H9 (cell line): ENCODE results near the gene OR5K4. TPM values are rescaled to one million over a fixed set of nuclear protein-coding genes. Genes with fewer than 3 reads are reported as not detected.

Experiments
- DNase-seq: peaks from one replicate; pipeline ENCODE4 v3.0.0-alpha.2; 2017
- H2AFZ ChIP-seq: one replicate; pipeline ENCODE4 v1.6.1; 2013; ENCODE audit warnings: mild to moderate bottlenecking, low read length, control low read depth, moderate library complexity
- H2AK5ac ChIP-seq: 2 replicates; pipeline ENCODE4 v1.6.1; 2013; ENCODE audit warnings: low read length, control low read depth, mixed read lengths; ENCODE audit not compliant: insufficient read length
- H2BK120ac ChIP-seq: one replicate; pipeline ENCODE4 v1.6.1; 2013; ENCODE audit warnings: low read depth, mild to moderate bottlenecking, low read length, control low read depth, inconsistent platforms; ENCODE audit not compliant: poor library complexity, severe bottlenecking
- H2BK12ac ChIP-seq: 2 replicates; pipeline ENCODE4 v1.6.1; 2013; ENCODE audit warnings: low read length, control low read depth, mixed read lengths, low read depth; ENCODE audit not compliant: insufficient read length
- H2BK15ac ChIP-seq: 2 replicates; pipeline ENCODE4 v1.6.1; 2013; ENCODE audit warnings: low read depth, low read length, control low read depth
- H2BK20ac ChIP-seq: one replicate; pipeline ENCODE4 v1.6.1; 2013; ENCODE audit warnings: low read depth, mild to moderate bottlenecking, low read length, control low read depth, inconsistent platforms; ENCODE audit not compliant: poor library complexity, severe bottlenecking
- H2BK5ac ChIP-seq: 2 replicates; pipeline ENCODE4 v1.6.1; 2013; ENCODE audit warnings: low read length, control low read depth, mixed read lengths; ENCODE audit not compliant: insufficient read length
- H3K14ac ChIP-seq: 2 replicates; pipeline ENCODE4 v1.6.1; 2013; ENCODE audit warnings: low read length, control low read depth; ENCODE audit not compliant: insufficient read depth
- H3K18ac ChIP-seq: 2 replicates; pipeline ENCODE4 v1.6.1; 2013; ENCODE audit warnings: low read depth, mild to moderate bottlenecking, mixed read lengths, low read length, control low read depth; ENCODE audit not compliant: insufficient read length
- H3K23ac ChIP-seq: 2 replicates; pipeline ENCODE4 v1.6.1; 2013; ENCODE audit warnings: low read length, control low read depth, mixed read lengths, low read depth; ENCODE audit not compliant: insufficient read length
- H3K23me2 ChIP-seq: 2 replicates; pipeline ENCODE4 v1.6.1; 2013; ENCODE audit warnings: low read depth, mild to moderate bottlenecking, mixed read lengths, low read length, control low read depth; ENCODE audit not compliant: insufficient read length, poor library complexity, severe bottlenecking
- H3K27ac ChIP-seq: 2 replicates; pipeline ENCODE4 v1.5.1; 2013; ENCODE audit warnings: low read length, control low read depth, mixed read lengths, low read depth; ENCODE audit not compliant: insufficient read length
- H3K27me3 ChIP-seq: 2 replicates; pipeline ENCODE4 v1.6.1; 2013; ENCODE audit warnings: low read length, control low read depth, inconsistent platforms; ENCODE audit not compliant: insufficient read depth
- H3K4ac ChIP-seq: 2 replicates; pipeline ENCODE4 v1.6.1; 2013; ENCODE audit warnings: low read depth, mild to moderate bottlenecking, control low read depth, inconsistent platforms, low read length, moderate library complexity
- H3K4me1 ChIP-seq: 2 replicates; pipeline ENCODE4 v1.6.1; 2013; ENCODE audit warnings: low read length, control low read depth, inconsistent platforms; ENCODE audit not compliant: insufficient read depth
- H3K4me2 ChIP-seq: 2 replicates; pipeline ENCODE4 v1.6.1; 2013; ENCODE audit warnings: low read length, control low read depth, mixed read lengths; ENCODE audit not compliant: insufficient read length, insufficient read depth
- H3K56ac ChIP-seq: 2 replicates; pipeline ENCODE4 v1.6.1; 2013; ENCODE audit warnings: low read depth, mild to moderate bottlenecking, mixed read lengths, low read length, control low read depth; ENCODE audit not compliant: insufficient read length
- H3K79me1 ChIP-seq: 2 replicates; pipeline ENCODE4 v1.6.1; 2013; ENCODE audit warnings: low read depth, mild to moderate bottlenecking, moderate library complexity, low read length, control low read depth, inconsistent platforms; ENCODE audit not compliant: insufficient read depth, poor library complexity, severe bottlenecking
- H3K79me2 ChIP-seq: 2 replicates; pipeline ENCODE4 v1.6.1; 2013; ENCODE audit warnings: low read length, control low read depth, inconsistent platforms; ENCODE audit not compliant: insufficient read depth
- H3K9ac ChIP-seq: 2 replicates; pipeline ENCODE4 v1.6.1; 2013; ENCODE audit warnings: low read length, control low read depth, mixed read lengths; ENCODE audit not compliant: insufficient read length; ENCODE audit errors: extremely low read depth
- H3K9me3 ChIP-seq: one replicate; pipeline ENCODE4 v1.6.1; 2013; ENCODE audit warnings: low read depth, low read length, inconsistent platforms; ENCODE audit not compliant: control insufficient read depth
- H3T11ph ChIP-seq: one replicate; pipeline ENCODE4 v1.6.1; 2013; ENCODE audit warnings: mild to moderate bottlenecking, low read length, control low read depth, inconsistent platforms
- H4K20me1 ChIP-seq: one replicate; pipeline ENCODE4 v1.6.1; 2013; ENCODE audit not compliant: control insufficient read depth, insufficient read length, insufficient read depth
- H4K5ac ChIP-seq: 2 replicates; pipeline ENCODE4 v1.6.1; 2013; ENCODE audit warnings: low read depth, mild to moderate bottlenecking, mixed read lengths, low read length, control low read depth; ENCODE audit not compliant: insufficient read length
- H4K8ac ChIP-seq: replicated peaks from 2 replicates; pipeline ENCODE4 v1.6.1; 2013; ENCODE audit warnings: low read length, control low read depth, mixed read lengths, low read depth; ENCODE audit not compliant: insufficient read length
- H4K91ac ChIP-seq: 2 replicates; pipeline ENCODE4 v1.6.1; 2013; ENCODE audit warnings: low read depth, mild to moderate bottlenecking, moderate library complexity, mixed read lengths, low read length, control low read depth; ENCODE audit not compliant: insufficient read length
- H3K27ac Mint-ChIP-seq, 3 experiments: 2 replicates in 2 of 3; 3 replicates in 1 of 3; pipeline ENCODE4 v1.8.0; 2020 to 2021; ENCODE audit warnings: mixed read lengths in 3 of 3, mild to moderate bottlenecking in 1 of 3, moderate library complexity in 1 of 3
- H3K27me3 Mint-ChIP-seq: 2 replicates; pipeline ENCODE4 v1.8.0; 2021; ENCODE audit warnings: low read depth, mild to moderate bottlenecking, moderate library complexity, mixed read lengths
- H3K36me3 Mint-ChIP-seq, 3 experiments: 2 replicates in 2 of 3; 3 replicates in 1 of 3; pipeline ENCODE4 v1.8.0; 2020 to 2021; ENCODE audit warnings: low read depth in 3 of 3, mixed read lengths in 3 of 3; ENCODE audit not compliant: insufficient read depth in 1 of 3
- H3K4me1 Mint-ChIP-seq, 2 experiments: 2 replicates each; pipeline ENCODE4 v1.8.0; 2020; ENCODE audit warnings: mixed read lengths in 2 of 2
- H3K4me3 Mint-ChIP-seq, 2 experiments: 2 replicates in 1 of 2; 3 replicates in 1 of 2; pipeline ENCODE4 v1.8.0; 2020 to 2021; ENCODE audit warnings: mild to moderate bottlenecking in 2 of 2, mixed read lengths in 2 of 2, moderate library complexity in 1 of 2
- H3K9me3 Mint-ChIP-seq, 2 experiments: 2 replicates in 1 of 2; 3 replicates in 1 of 2; pipeline ENCODE4 v1.8.0; 2020; ENCODE audit warnings: mild to moderate bottlenecking in 2 of 2, mixed read lengths in 2 of 2, moderate library complexity in 1 of 2
- CTCF ChIP-seq: fragments of 200-600 bp; sonication (generic); conservative IDR thresholded peaks from 3 replicates; pipeline ENCODE4 v1.8.0; 2021; ENCODE audit warnings: antibody characterized with exemption, mild to moderate bottlenecking
- WGBS: extraction: QIAGEN DNeasy Blood & Tissue Kit; methylation state at CpG from one replicate; pipeline ENCODE4 v1.1.7; 2013; ENCODE audit warnings: missing lambda C conversion rate, low lambda C conversion rate, mixed read lengths; ENCODE audit not compliant: insufficient read length; ENCODE audit errors: extremely low coverage; 5-methylcytosine and 5-hydroxymethylcytosine counted together
- total RNA-seq: library from RNA; stranded (reverse); gene quantifications from 2 replicates; pipeline ENCODE4 v1.2.1, GENCODE V29; 2021

The OR5K4 gene
- total RNA-seq, 1 experiment from 2014 or later = not detected

- H3K4me3 Mint-ChIP-seq = no peak overlapping the region
- TF ChIP-seq CTCF = no peak
- Histone ChIP-seq H4K8ac (no peak overlapping the region), H3K79me2 (no peaks in the 10 kb centered on the region), H4K91ac (no peak overlapping the region), H3K4me2 (no peak overlapping the region), H3K27me3 (no peaks in the 10 kb centered on the region), H2BK120ac (no peak overlapping the region), H2BK5ac (no peak overlapping the region), H4K20me1 (no peaks in the 10 kb centered on the region), H3K9me3 (no peaks in the 10 kb centered on the region), H3K27ac (no peak overlapping the region), H2BK15ac (no peak overlapping the region), H3K4ac (no peak overlapping the region), H3K9ac (no peak overlapping the region), H3K23me2 (no peaks in the 10 kb centered on the region), H2BK12ac (no peak overlapping the region), H2BK20ac (no peak overlapping the region), H2AFZ (no peak overlapping the region), H3T11ph (no peak overlapping the region), H3K79me1 (no peaks in the 10 kb centered on the region), H3K4me1 (no peaks in the 10 kb centered on the region), H3K56ac (no peak overlapping the region), H2AK5ac (no peak overlapping the region), H4K5ac (no peak overlapping the region), H3K14ac (no peak overlapping the region), H3K18ac (no peak overlapping the region), H3K23ac (no peak overlapping the region)
- no peaks in the 10 kb centered on the region for H3K4me1 Mint-ChIP-seq
- H3K27ac Mint-ChIP-seq = no peak overlapping the region
- H3K27me3 Mint-ChIP-seq = no peaks in the 10 kb centered on the region
- DNase-seq = no peak
- no peaks in the 10 kb centered on the region for H3K36me3 Mint-ChIP-seq
- H3K9me3 Mint-ChIP-seq = no peaks in the 10 kb centered on the region
- no CpG with 5 or more reads among the region's 2 CpGs for WGBS
Measured at GRCh38 chr3:98388147-98388546, 34.5 kb downstream of the OR5K4 start.
